HepG2 (cell line): ENCODE results near the gene ZFP36L2. TPM values are rescaled to one million over a fixed set of nuclear protein-coding genes. Genes with fewer than 3 reads are reported as not detected.

ENCODE experiments used
- ATAC-seq: fragments of 200-7000 bp; cut with Tn5 transposase; 3 replicates; pipeline ENCODE4 v1.9.1; 2020; ENCODE audit warnings: mild to moderate bottlenecking, moderate library complexity
- BruUV-seq: library from RNA; stranded (reverse); fragments of 400-500 nt; replicated peaks from 2 replicates; lab custom pipeline; 2021; lab: Mats Ljungman, UMichigan
- CTCF ChIA-PET: fragments of 300-600 bp; formaldehyde crosslinking; extraction: SDS; loops from one replicate; lab custom pipeline; 2021; ENCODE audit warnings: low total read pairs, inconsistent platforms, low intra/inter-chr PET ratio; lab: Yijun Ruan, JAX
- POLR2A ChIA-PET: fragments of 350-600 bp; sonication (Branson Sonifier 250); formaldehyde crosslinking; loops from one replicate; lab custom pipeline; 2020; ENCODE audit warnings: antibody characterized with exemption, inconsistent platforms; lab: Yijun Ruan, JAX
- DNase-seq: peaks from one replicate; pipeline ENCODE4 v3.0.0-alpha.2; 2015; ENCODE audit warnings: low spot score
- FAIRE-seq: peaks from 3 replicates; lab custom pipeline; 2011; peaks lifted over from hg19 to GRCh38; lab: Jason Lieb, UNC
- H2AFZ ChIP-seq: one replicate; pipeline ENCODE4 v1.6.1; 2011; ENCODE audit warnings: low read length, inconsistent platforms
- H3K27ac ChIP-seq: fragments of 300-600 bp; 3 replicates; pipeline ENCODE4 v1.8.0; 2011; ENCODE audit warnings: mixed run types, mild to moderate bottlenecking, mixed read lengths, low read length, inconsistent platforms; ENCODE audit not compliant: insufficient read depth; ENCODE audit errors: extremely low read length
- H3K27me3 ChIP-seq, 2 experiments: fragments of 200-600 bp in 1 of 2; 2 replicates in 1 of 2; 3 replicates in 1 of 2; pipeline versions ENCODE4 v1.6.0 to v1.8.0; 2011; ENCODE audit warnings: low read length in 2 of 2, mild to moderate bottlenecking in 2 of 2, moderate library complexity in 2 of 2, inconsistent platforms in 1 of 2; ENCODE audit not compliant: insufficient read depth in 2 of 2, control insufficient read depth in 1 of 2
- H3K36me3 ChIP-seq, 2 experiments: fragments of 200-600 bp in 1 of 2; replicated peaks in 1 of 2; 2 replicates in 1 of 2; 3 replicates in 1 of 2; pipeline versions ENCODE4 v1.5.1 to v1.8.0; 2011; ENCODE audit warnings: low read length in 2 of 2, inconsistent platforms in 1 of 2; ENCODE audit not compliant: insufficient read depth in 2 of 2, control insufficient read depth in 1 of 2
- H3K4me1 ChIP-seq: 2 replicates; pipeline ENCODE4 v1.5.1; 2012; ENCODE audit warnings: low read length, inconsistent platforms; ENCODE audit not compliant: insufficient read depth
- H3K4me2 ChIP-seq: 2 replicates; pipeline ENCODE4 v1.6.0; 2011; ENCODE audit warnings: low read depth, low read length, inconsistent platforms
- H3K4me3 ChIP-seq, 3 experiments: fragments of 200-600 bp in 1 of 3; sonication (generic), shearing (Covaris generic) in 1 of 3; replicated peaks in 1 of 3; 2 replicates each; pipeline ENCODE4 v1.5.1; 2011 to 2016; ENCODE audit warnings: low read length in 3 of 3, inconsistent platforms in 2 of 3, low read depth in 2 of 3, mild to moderate bottlenecking in 2 of 3, control low read depth in 1 of 3, mixed read lengths in 1 of 3; ENCODE audit not compliant: insufficient read depth in 1 of 3
- H3K79me2 ChIP-seq: one replicate; pipeline ENCODE4 v1.6.1; 2011; ENCODE audit warnings: low read length, inconsistent platforms; ENCODE audit not compliant: insufficient read depth
- H3K9ac ChIP-seq: 2 replicates; pipeline ENCODE4 v1.6.0; 2011; ENCODE audit warnings: mild to moderate bottlenecking, low read depth, low read length, inconsistent platforms; ENCODE audit not compliant: insufficient read depth
- H3K9me3 ChIP-seq: 2 replicates; pipeline ENCODE4 v1.5.1; 2012; ENCODE audit warnings: mild to moderate bottlenecking, low read length
- H4K20me1 ChIP-seq: 2 replicates; pipeline ENCODE4 v1.6.0; 2011; ENCODE audit warnings: inconsistent platforms, mild to moderate bottlenecking, low read length, moderate library complexity; ENCODE audit not compliant: insufficient read depth
- ADNP ChIP-seq: sonication (generic); formaldehyde crosslinking; IDR thresholded peaks from 2 replicates; pipeline ENCODE4 v1.4.0; 2020; ENCODE audit warnings: missing genetic modification reagents
- ARID4A ChIP-seq: sonication (generic); formaldehyde crosslinking; IDR thresholded peaks from 2 replicates; pipeline ENCODE4 v1.5.0; 2020; ENCODE audit warnings: mild to moderate bottlenecking, missing genetic modification reagents, borderline replicate concordance
- CCAR2 ChIP-seq: fragments of 200-400 bp; formaldehyde crosslinking; optimal IDR thresholded peaks from 2 replicates; pipeline ENCODE3; 2018; ENCODE audit warnings: low read depth, mild to moderate bottlenecking, low read length, moderate library complexity
- ERF ChIP-seq: IDR thresholded peaks from 2 replicates; pipeline ENCODE4 v1.6.1; 2018; ENCODE audit warnings: missing biosample characterization, missing genetic modification reagents
- HINFP ChIP-seq: sonication (generic); formaldehyde crosslinking; IDR thresholded peaks from 2 replicates; pipeline ENCODE4 v1.4.0; 2020; ENCODE audit warnings: low read depth, mild to moderate bottlenecking, missing genetic modification reagents
- IKZF4 ChIP-seq: sonication (generic); formaldehyde crosslinking; IDR thresholded peaks from 2 replicates; pipeline ENCODE4 v1.5.1; 2020; ENCODE audit warnings: borderline replicate concordance, mild to moderate bottlenecking, low read depth, missing genetic modification reagents; ENCODE audit errors: not compliant biosample characterization
- MAF1 ChIP-seq: sonication (generic); formaldehyde crosslinking; IDR thresholded peaks from 2 replicates; pipeline ENCODE4 v1.5.0; 2020; ENCODE audit warnings: missing genetic modification reagents, borderline replicate concordance
- PCBP2 ChIP-seq: fragments of 200-400 bp; formaldehyde crosslinking; optimal IDR thresholded peaks from 2 replicates; pipeline ENCODE3; 2018; ENCODE audit warnings: low read length, low read depth; ENCODE audit not compliant: poor library complexity, severe bottlenecking
- PHF20 ChIP-seq: sonication (generic); formaldehyde crosslinking; IDR thresholded peaks from 2 replicates; pipeline ENCODE4 v1.5.0; 2020; ENCODE audit warnings: mild to moderate bottlenecking, missing genetic modification reagents
- PLRG1 ChIP-seq: fragments of 450-650 bp; conservative IDR thresholded peaks from 2 replicates; pipeline ENCODE4 v1.6.1; 2016
- ZNF12 ChIP-seq: sonication (generic); formaldehyde crosslinking; IDR thresholded peaks from 2 replicates; pipeline ENCODE4 v1.5.0; 2020; ENCODE audit warnings: missing genetic modification reagents
- ZNF20 ChIP-seq: sonication (generic); formaldehyde crosslinking; IDR thresholded peaks from 2 replicates; pipeline ENCODE4 v1.4.0; 2020; ENCODE audit warnings: mild to moderate bottlenecking, moderate library complexity, missing genetic modification reagents
- ZNF607 ChIP-seq: sonication (generic); formaldehyde crosslinking; IDR thresholded peaks from 2 replicates; pipeline ENCODE4 v1.5.1; 2020; ENCODE audit warnings: missing genetic modification reagents, mild to moderate bottlenecking, borderline replicate concordance
- ZNF660 ChIP-seq: sonication (generic); formaldehyde crosslinking; IDR thresholded peaks from 2 replicates; pipeline ENCODE4 v1.5.1; 2020; ENCODE audit warnings: mild to moderate bottlenecking, low read depth, missing genetic modification reagents, borderline replicate concordance
- ZNF670 ChIP-seq: sonication (generic); formaldehyde crosslinking; IDR thresholded peaks from 2 replicates; pipeline ENCODE4 v1.8.0; 2022; ENCODE audit warnings: mild to moderate bottlenecking, missing genetic modification reagents, borderline replicate concordance
- ZNF816 ChIP-seq: sonication (generic); formaldehyde crosslinking; IDR thresholded peaks from 2 replicates; pipeline ENCODE4 v1.8.0; 2022; ENCODE audit warnings: missing genetic modification reagents, mild to moderate bottlenecking, borderline replicate concordance
- WGBS: methylation state at CpG from one replicate; pipeline ENCODE4 v1.1.6; 2017; ENCODE audit warnings: low lambda C conversion rate; 5-methylcytosine and 5-hydroxymethylcytosine counted together
- in situ Hi-C: cut with HindIII; loops from 2 replicates; pipeline ENCODE4 v1.10.0; 2017; ENCODE audit warnings: low pct_unique_long_range_greater_than_20kb; ENCODE audit not compliant: extremely low pct_ligation_motif_present
- intact Hi-C: fragments of 100-400 bp; cut with micrococcal nuclease; formaldehyde crosslinking; loops from one replicate; pipeline ENCODE4 v1.10.0; 2022; ENCODE audit not compliant: unreplicated experiment
- polyA plus RNA-seq, 8 experiments: library from polyadenylated mRNA; depleted of rRNA in 3 of 8; stranded (reverse) in 7 of 8; unstranded in 1 of 8; fragments of >200 nt; fragmentation: Illumina TruSeq in 4 of 8; extraction: Trizol in 4 of 8; gene quantifications; 2 replicates each; pipeline versions ENCODE4 v1.2.1 to v1.2.3, GENCODE V29; 2011 to 2016; ENCODE audit warnings: low read depth in 4 of 8, missing spikeins in 1 of 8, mixed read lengths in 1 of 8; ENCODE audit not compliant: insufficient read depth in 1 of 8
- total RNA-seq, 5 experiments: library from RNA; depleted of rRNA; stranded (reverse); fragments of >200 nt; fragmentation: Illumina TruSeq; extraction: Trizol; gene quantifications; 2 replicates each; pipeline ENCODE4 v1.2.3, GENCODE V29; 2016; ENCODE audit warnings: low read depth in 1 of 5

ZFP36L2 gene
- total and polyA plus RNA-seq, 2 of the 13 experiments (the other 11 are each of a cell fraction or from before 2014, with no cell fraction given): 11.2 to 21.8 TPM

GRCh38 chr2:43225788-43226557, 433 bp downstream of the ZFP36L2 start:
- intact Hi-C loops (loop anchor here (1.0 to 5.0 kb wide), 3 partner anchors 204 to 317 kb away; no protein-coding TSS in a partner anchor), in situ Hi-C loops (loop anchor here (5.0 to 10.0 kb wide), 6 partner anchors 61 to 399 kb away; no protein-coding TSS in a partner anchor)
- peaks cover 3 to 21% of the 10 kb centered on the region in 2 experiments for H3K36me3 ChIP-seq
- no peaks in the 10 kb centered on the region; a peak in 1 of 5 replicates for H3K27me3 ChIP-seq
- WGBS: under 1% methylated on average over 64 of the region's 80 CpGs
- no peaks in the 10 kb centered on the region for H3K9me3 ChIP-seq
- peaks cover 54% of the 10 kb centered on the region for H3K4me1 ChIP-seq
- peaks cover 54% of the 10 kb centered on the region for H3K79me2 ChIP-seq
- H3K4me3 ChIP-seq: peak overlapping the region; percentile 80 to 97 (median 89)
- H2AFZ ChIP-seq: no peak overlapping the region
- ATAC-seq: peak; percentile 16
- no TSS peak for BruUV-seq
- peaks cover 39% of the 10 kb centered on the region for H4K20me1 ChIP-seq
- ChIA-PET POLR2A (interaction anchor here (0.7 to 13.7 kb wide), 82 partner anchors 7 to 433 kb away, joined by 3 to 324 read pairs (median 6); partner anchors contain the start of gene HAAO), CTCF (interaction anchor here (1.8 to 4.9 kb wide), 2 partner anchors 56 to 95 kb away, joined by 6 to 34 read pairs; no protein-coding TSS in a partner anchor)
- DNase-seq: peak; percentile 77
- no peak for FAIRE-seq
- H3K4me2 ChIP-seq: peak overlapping the region; percentile 99
- peak overlapping the region; percentile 95 for H3K27ac ChIP-seq
- peak overlapping the region; percentile 96 for H3K9ac ChIP-seq
- TF ChIP-seq ERF: no peak; the same call in 1 of the 2 replicates
- TF ChIP-seq ZNF816 (CRISPR knock-in tag): no peak; the same call in 1 of the 2 replicates
- no peak for TF ChIP-seq PLRG1
- TF ChIP-seq ADNP: no peak
- no peak for TF ChIP-seq CCAR2
- no peak; the same call in none of the 2 replicates for TF ChIP-seq ZNF607 (CRISPR knock-in tag)
- no peak for TF ChIP-seq PHF20 (CRISPR knock-in tag)
- peak; percentile 68; the same call in 1 of the 2 replicates for TF ChIP-seq ZNF20 (CRISPR knock-in tag)
- no peak for TF ChIP-seq HINFP
- TF ChIP-seq ZNF660 (CRISPR knock-in tag): no peak
- no peak for TF ChIP-seq PCBP2
- no peak; the same call in 1 of the 2 replicates for TF ChIP-seq ZNF670 (CRISPR knock-in tag)
- no peak for TF ChIP-seq MAF1
- no peak for TF ChIP-seq ZNF12 (CRISPR knock-in tag)
- peak; percentile 45 for TF ChIP-seq IKZF4 (CRISPR knock-in tag)
- TF ChIP-seq ARID4A (CRISPR knock-in tag): peak; percentile 56; the same call in 1 of the 2 replicates
